RWPE2 (cell line): ENCODE measurements around the gene PTOV1.

Experiments
- ATAC-seq: fragments of 200-7000 bp; cut with Tn5 transposase; 3 replicates; pipeline ENCODE4 v1.9.1; 2021; ENCODE audit warnings: low read depth
- DNase-seq: peaks from one replicate; pipeline ENCODE4 v3.0.0-alpha.2; 2020; ENCODE audit warnings: low spot score
- H3K27ac ChIP-seq: fragments of 450-650 bp; 2 replicates; pipeline ENCODE4 v1.5.1; 2017; ENCODE audit warnings: mild to moderate bottlenecking; ENCODE audit not compliant: poor library complexity, severe bottlenecking
- H3K27me3 ChIP-seq: fragments of 250-450 bp; sonication (Bioruptor Pico); 2 replicates; pipeline ENCODE4 v1.5.1; 2021; ENCODE audit warnings: mild to moderate bottlenecking, moderate library complexity; ENCODE audit not compliant: insufficient read depth, poor library complexity, severe bottlenecking
- H3K36me3 ChIP-seq: fragments of 250-450 bp; sonication (Bioruptor Pico); 2 replicates; pipeline ENCODE4 v1.5.1; 2020; ENCODE audit warnings: low read depth, mild to moderate bottlenecking, moderate library complexity
- H3K4me1 ChIP-seq: fragments of 250-450 bp; sonication (Bioruptor Pico); 2 replicates; pipeline ENCODE4 v1.5.1; 2021; ENCODE audit warnings: mild to moderate bottlenecking, moderate library complexity; ENCODE audit not compliant: insufficient read depth, poor library complexity, severe bottlenecking
- H3K4me3 ChIP-seq: fragments of 250-450 bp; sonication (Bioruptor Pico); 2 replicates; pipeline ENCODE4 v1.5.1; 2021; ENCODE audit warnings: mild to moderate bottlenecking, moderate library complexity; ENCODE audit not compliant: severe bottlenecking
- H3K9me3 ChIP-seq: fragments of 250-450 bp; sonication (Bioruptor Pico); 2 replicates; pipeline ENCODE4 v1.5.1; 2021; ENCODE audit warnings: mild to moderate bottlenecking, moderate library complexity; ENCODE audit not compliant: severe bottlenecking
- TF ChIP-seq, protein P1 (sequence below): fragments of 450-650 bp; IDR thresholded peaks from one replicate; pipeline ENCODE4 v1.5.1; 2017; ENCODE audit warnings: mild to moderate bottlenecking, moderate library complexity; ENCODE audit not compliant: poor library complexity, severe bottlenecking

Gene PTOV1

DNA sequence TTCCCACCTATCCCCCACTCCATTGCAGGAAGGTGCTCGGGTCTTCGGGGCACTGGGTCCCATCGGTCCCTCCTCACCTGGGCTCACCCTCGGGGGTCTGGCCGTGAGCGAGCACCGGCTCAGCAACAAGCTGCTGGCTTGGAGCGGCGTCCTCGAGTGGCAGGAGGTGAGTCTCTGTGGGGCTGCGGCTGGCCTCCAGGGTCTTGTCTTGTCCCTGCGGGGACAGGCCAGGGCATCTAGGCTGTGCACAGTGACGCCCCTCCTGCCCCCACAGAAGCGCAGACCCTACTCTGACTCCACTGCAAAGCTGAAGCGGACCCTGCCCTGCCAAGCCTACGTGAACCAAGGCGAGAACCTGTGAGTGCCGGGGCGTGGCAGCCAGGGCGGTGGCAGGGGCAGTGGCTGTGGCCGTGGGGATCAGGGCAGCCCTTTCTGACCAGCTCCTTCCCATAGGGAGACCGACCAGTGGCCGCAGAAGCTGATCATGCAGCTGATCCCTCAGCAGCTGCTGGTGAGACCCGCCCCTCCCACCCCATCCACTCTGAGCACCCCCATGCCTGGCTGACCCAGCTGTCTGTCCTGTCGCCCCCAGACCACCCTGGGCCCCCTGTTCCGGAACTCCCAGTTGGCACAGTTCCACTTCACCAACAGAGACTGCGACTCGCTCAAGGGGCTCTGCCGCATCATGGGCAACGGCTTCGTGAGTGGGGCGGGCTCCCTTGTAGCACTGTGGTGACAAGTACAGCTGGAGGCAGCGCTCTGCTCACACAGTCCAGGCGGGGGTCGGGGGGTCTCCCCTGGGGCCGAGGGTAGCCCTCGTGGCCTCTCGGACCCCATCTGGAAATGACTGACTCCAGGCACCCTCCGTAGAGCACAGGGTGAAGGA lies 3.7 kb downstream of the PTOV1 start:
- TF ChIP-seq, protein P1, sequence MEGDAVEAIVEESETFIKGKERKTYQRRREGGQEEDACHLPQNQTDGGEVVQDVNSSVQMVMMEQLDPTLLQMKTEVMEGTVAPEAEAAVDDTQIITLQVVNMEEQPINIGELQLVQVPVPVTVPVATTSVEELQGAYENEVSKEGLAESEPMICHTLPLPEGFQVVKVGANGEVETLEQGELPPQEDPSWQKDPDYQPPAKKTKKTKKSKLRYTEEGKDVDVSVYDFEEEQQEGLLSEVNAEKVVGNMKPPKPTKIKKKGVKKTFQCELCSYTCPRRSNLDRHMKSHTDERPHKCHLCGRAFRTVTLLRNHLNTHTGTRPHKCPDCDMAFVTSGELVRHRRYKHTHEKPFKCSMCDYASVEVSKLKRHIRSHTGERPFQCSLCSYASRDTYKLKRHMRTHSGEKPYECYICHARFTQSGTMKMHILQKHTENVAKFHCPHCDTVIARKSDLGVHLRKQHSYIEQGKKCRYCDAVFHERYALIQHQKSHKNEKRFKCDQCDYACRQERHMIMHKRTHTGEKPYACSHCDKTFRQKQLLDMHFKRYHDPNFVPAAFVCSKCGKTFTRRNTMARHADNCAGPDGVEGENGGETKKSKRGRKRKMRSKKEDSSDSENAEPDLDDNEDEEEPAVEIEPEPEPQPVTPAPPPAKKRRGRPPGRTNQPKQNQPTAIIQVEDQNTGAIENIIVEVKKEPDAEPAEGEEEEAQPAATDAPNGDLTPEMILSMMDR = no peak
- DNase-seq = no peak
- Histone ChIP-seq H3K27me3 (no peaks in the 10 kb centered on the region), H3K9me3 (no peaks in the 10 kb centered on the region), H3K4me3 (no peak overlapping the region), H3K4me1 (peaks cover 9% of the 10 kb centered on the region), H3K27ac (no peak overlapping the region), H3K36me3 (peaks cover 43% of the 10 kb centered on the region)
- no peak for ATAC-seq

DNA sequence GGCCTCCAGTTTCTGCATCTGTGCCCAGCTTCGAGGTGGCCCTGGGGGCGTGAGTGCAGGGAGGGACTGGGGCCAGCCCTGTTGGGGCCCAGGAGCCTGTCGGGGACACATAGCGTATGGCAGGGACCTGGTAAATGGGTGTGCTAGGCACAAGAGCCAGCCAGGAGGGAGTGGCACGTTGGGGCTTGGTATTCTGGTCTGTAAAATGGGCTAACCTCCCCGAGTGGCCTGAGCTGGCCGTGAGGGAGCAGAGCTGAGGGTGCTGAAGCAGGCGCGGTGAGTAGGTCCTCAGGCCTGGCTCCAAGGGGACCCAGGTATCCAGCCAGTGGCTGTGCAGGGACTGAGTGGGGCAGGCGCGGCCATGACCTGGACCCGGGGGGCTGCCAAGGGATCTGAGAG lies 4.3 kb downstream of the PTOV1 start:
- Histone ChIP-seq H3K36me3 (peaks cover 50% of the 10 kb centered on the region), H3K9me3 (no peaks in the 10 kb centered on the region), H3K27ac (no peak overlapping the region), H3K4me3 (no peak overlapping the region), H3K27me3 (no peaks in the 10 kb centered on the region), H3K4me1 (peaks cover 9% of the 10 kb centered on the region)
- DNase-seq (no peak), ATAC-seq (no peak)
- TF ChIP-seq, protein P1 = no peak

DNA sequence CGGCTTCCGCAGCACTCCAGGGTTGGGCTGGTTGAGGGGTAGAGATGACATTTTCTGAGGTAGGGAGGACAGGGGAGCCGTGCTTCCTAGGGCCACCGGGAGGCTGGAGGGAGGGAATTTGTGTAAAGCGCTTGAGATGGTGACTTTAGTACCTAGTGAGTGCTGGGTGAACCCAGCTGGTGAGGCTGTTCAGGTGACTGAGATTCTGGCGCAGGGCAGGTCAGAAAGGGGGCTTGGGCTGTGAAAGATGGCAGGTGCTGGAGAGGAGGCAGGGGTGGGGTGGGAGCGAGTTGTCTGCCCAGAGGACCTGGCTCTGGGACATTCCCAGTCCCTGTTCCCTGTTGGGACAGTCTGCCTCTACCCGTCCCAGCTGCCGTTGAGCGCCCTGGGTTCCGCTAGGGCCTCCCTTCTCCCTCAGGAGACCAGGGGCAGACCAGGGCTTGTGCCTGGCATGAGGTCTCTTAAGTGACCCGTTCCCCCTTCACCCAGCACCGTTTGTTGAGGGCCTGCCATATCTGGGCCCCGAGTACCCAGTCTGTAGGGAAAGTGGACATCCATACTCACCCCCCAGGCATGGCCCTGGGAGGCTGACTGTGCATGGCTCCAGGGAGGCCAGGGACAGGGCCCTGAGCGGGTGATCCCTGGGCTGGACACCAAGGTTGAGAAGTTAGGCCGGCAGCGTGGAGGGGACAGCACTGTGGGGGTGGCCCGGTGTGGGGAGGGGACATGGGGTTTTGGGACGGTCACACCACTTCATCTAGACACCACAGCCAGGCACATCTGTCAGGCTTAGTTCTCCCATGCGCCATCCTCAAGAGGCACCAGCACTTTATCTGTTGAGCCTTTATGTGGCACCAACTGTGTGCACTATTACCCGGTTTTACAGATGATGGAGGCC lies 5.0 kb downstream of the PTOV1 start:
- ATAC-seq (peak; percentile 8), DNase-seq (no peak)
- no peak overlapping the region for H3K4me3 ChIP-seq
- no peaks in the 10 kb centered on the region for H3K27me3 ChIP-seq
- H3K4me1 ChIP-seq = peaks cover 9% of the 10 kb centered on the region
- peaks cover 56% of the 10 kb centered on the region for H3K36me3 ChIP-seq
- no peak overlapping the region for H3K27ac ChIP-seq
- TF ChIP-seq, protein P1 = no peak
- H3K9me3 ChIP-seq = no peaks in the 10 kb centered on the region

DNA sequence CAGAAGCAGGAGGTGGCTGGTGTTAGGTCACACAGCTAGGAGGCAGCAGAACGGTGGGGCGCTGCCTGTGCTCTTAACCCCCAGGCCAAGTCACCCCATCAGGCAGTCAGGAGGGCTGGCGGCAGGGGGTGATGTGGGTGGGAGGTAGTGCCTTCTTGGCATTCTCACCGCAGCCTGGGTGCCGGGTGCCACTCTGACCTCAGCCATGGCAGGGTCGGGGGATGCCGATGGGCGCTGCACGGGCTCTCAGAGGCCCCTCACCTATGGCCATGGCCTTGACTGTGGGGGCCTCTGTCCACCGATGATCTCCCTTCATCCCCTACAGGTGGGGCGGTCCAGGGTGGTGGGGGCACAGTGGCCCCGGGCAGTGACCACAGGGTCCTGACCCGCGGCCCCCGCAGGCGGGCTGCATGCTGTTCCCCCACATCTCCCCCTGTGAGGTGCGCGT lies 5.6 kb downstream of the PTOV1 start:
- Histone ChIP-seq H3K4me1 (peaks cover 9% of the 10 kb centered on the region), H3K9me3 (no peaks in the 10 kb centered on the region), H3K27me3 (no peaks in the 10 kb centered on the region), H3K36me3 (peaks cover 60% of the 10 kb centered on the region), H3K4me3 (no peak overlapping the region), H3K27ac (no peak overlapping the region)
- no peak for ATAC-seq
- TF ChIP-seq, protein P1 = no peak
- no peak for DNase-seq
